Stimulated activated CD8-positive, alpha-beta memory T cell treated with anti-CD3 and anti-CD28 coated beads, Interleukin-4, amount 100 ng/mL, for 1 hour (primary cell): Measurements from ENCODE around the gene ACOT12.
"Not testable (repeated sequence)": the region's sequence is repeated elsewhere in the genome, so short reads cannot be mapped to it uniquely, and the experiment has no call there.

ENCODE experiments used
- DNase-seq, 2 donors: peaks; one replicate each; pipeline ENCODE4 v3.0.0-alpha.2; 2020; ENCODE audit warnings: low read depth in 2 of 2, low spot score in 1 of 2

The ACOT12 gene

DNA sequence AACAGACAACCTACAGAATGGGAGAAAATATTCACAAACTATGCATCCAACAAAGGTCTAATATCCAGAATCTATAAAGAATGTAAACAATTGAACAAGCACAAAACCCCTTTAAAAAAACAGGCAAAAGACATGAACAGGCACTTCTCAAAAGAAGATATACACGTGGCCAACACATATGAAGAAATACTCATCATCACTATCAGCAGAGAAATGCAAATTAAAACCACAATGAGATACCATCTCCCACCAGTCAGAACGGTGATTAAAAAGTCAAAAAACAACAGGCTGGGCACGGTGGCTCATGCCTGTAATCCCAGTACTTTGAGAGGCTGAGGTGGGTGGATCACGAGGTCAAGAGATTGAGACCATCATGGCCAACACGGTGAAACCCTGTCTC is 99.9 kb downstream of the ACOT12 start:
- DNase-seq: not testable (repeated sequence)

DNA sequence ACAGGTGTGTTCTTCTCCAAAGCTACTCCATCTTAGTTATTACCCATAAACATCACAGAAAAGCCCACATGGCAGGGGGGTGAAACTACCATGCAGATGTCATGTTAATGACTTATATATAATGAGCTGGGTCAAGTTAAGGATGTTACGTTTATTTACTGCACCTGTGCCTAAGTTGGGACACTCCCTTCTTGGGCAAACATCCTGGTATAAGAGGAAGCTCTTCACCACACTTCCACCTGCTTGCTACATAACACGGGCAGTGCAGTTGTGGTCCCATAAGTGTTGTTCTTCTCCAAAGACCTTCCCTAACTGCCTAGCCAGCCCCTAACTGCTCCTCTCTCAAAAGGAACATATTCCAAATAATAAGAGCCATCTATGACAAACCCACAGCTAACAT is 101.8 kb downstream of the ACOT12 start:
- DNase-seq: no peak

DNA sequence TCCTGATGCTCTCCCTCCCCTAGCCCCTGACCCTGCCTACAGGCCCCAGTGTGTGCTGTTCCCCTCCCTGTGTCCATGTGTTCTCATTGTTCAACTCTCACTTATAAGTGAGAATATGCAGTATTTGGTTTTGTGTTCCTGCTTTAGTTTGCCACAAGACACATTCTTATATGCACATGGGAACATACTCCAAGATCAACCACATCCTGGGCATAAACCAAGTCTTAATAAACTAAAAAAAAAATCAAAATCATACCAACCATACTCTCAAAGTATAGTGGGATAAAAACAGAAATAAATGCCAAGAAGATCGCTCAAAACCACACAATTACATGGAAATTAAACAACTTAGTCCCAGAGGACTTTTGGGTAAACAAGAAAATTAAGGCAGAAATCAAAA is 103.8 kb downstream of the ACOT12 start:
- DNase-seq: no peak

DNA sequence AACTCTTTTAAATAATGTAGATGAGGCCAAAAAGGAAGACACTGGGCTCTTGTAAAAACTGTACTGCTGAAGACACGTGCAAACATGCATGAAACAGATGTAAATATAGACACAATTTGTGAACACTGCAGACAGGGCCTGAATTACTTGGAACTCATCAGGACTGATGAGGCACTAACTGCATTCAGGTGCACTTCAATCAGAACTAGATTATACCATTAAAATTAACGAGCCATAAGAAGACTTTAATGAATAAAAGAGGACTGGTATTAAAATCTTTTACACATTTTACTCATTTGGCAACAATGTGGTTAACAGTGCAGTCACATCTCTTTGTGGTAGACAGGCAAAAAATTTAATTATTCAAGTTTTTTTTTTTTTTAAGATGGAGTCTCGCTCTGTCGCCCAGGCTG is 105.9 kb downstream of the ACOT12 start:
- no peak for DNase-seq

DNA sequence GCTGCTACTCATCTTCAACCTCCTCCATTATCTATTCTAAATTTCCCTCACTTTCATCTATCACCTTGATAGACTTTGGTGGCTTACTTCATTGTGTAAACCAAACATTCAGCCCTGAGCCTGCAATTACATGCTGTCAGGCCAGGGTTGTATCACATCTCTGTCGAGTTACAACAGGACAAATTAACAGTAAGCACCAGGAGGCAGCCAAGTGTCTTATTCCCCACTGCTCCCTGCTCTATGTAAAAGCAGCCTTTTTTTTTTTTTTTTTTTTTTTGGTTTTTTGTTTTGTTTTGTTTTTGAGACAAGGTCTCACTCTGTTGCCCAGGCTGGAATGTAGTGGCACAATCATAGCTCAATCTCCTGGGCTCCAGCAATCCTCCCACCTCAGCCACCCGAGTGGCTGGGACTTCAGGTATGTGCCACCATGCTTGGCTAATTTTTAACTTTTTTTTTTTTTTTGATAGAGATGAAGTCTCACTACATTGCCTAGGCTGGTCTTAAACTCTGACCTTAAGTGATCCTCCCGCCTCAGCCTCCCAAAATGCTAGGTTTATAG is 107.8 kb downstream of the ACOT12 start:
- no peak for DNase-seq

DNA sequence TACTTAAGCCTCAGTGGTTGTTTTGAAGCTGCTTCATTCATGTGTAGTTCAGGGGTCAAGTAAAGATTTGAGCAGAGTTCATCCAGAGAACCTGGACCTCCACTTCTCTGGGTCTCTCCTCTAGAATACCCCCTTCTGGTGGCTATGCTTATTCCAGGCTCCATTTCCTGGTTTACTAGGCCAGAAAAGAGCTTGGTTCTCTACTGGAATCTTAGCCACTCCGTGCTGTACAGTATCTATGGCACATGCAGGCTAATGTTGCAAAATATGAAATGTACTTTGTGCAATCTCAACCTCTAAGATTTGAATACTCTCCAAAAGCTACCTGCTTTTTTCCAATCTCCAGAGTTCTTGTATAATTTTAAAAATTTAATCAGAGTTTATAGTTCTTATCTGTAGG is 110.0 kb downstream of the ACOT12 start:
- no peak for DNase-seq
